Measurements from ENCODE around the gene ELOVL1. TPM values are rescaled to one million over a fixed set of nuclear protein-coding genes. Genes with fewer than 3 reads are reported as not detected.

ELOVL1 gene
- total RNA-seq, 1 experiment from 2014 or later, result 91.3 TPM

- no peaks in the 10 kb centered on the region for H3K36me3 ChIP-seq (ENCODE audit: control insufficient read depth in 1 of 2, insufficient read depth in 2 of 2, low read length in 2 of 2)
- H3K9ac ChIP-seq (ENCODE audit: low read length), result no peak overlapping the region
- no peaks in the 10 kb centered on the region for H4K20me1 ChIP-seq (ENCODE audit: insufficient read depth)
- no peaks in the 10 kb centered on the region for H3K27me3 ChIP-seq (ENCODE audit: insufficient read depth, low read length)
- TF ChIP-seq ZFX (IDR thresholded peaks at IDR 0.05) (no peak), YY1 (IDR thresholded peaks at IDR 0.05; ENCODE audit: extremely low read depth, insufficient replicate concordance, low read depth, low read length) (no peak), SRF (IDR thresholded peaks at IDR 0.05; ENCODE audit: low read depth) (no peak), ZBTB33 (IDR thresholded peaks at IDR 0.05; ENCODE audit: extremely low read depth, insufficient replicate concordance, low read length) (no peak), SIN3A (IDR thresholded peaks at IDR 0.05; ENCODE audit: low read depth) (no peak), ELF1 (IDR thresholded peaks at IDR 0.05; ENCODE audit: borderline replicate concordance, low read depth) (no peak), CBX3 (IDR thresholded peaks at IDR 0.05; ENCODE audit: low read depth) (no peak), SP1 (IDR thresholded peaks at IDR 0.05; ENCODE audit: low read depth) (no peak), EZH2 (IDR thresholded peaks at IDR 0.05) (no peak), RAD21 (IDR thresholded peaks at IDR 0.05; ENCODE audit: low read depth) (no peak), CEBPB (IDR thresholded peaks at IDR 0.05; ENCODE audit: low read depth) (no peak)
- ATAC-seq (no peak), DNase-seq (ENCODE audit: low read depth, low spot score) (no peak)
- no peak overlapping the region for H3K4me2 ChIP-seq (ENCODE audit: low read length)
- no peaks in the 10 kb centered on the region for H3K9me3 ChIP-seq (ENCODE audit: control insufficient read depth in 1 of 2, insufficient read depth in 1 of 2, low read depth in 1 of 2, low read length in 2 of 2)
- H3K27ac ChIP-seq (ENCODE audit: low read depth, low read length), result no peak overlapping the region
- no peaks in the 10 kb centered on the region for H3K9me2 ChIP-seq (ENCODE audit: insufficient read depth)
- POLR2A ChIA-PET, result no interaction called here
- intact Hi-C loops (cut with micrococcal nuclease), result no loop called here
- H3K4me3 ChIP-seq (replicated peaks in 1 of 2; ENCODE audit: low read depth in 1 of 2, low read length in 2 of 2), result no peak overlapping the region
- H2AFZ ChIP-seq (ENCODE audit: low read depth, low read length, poor library complexity, severe bottlenecking), result no peak overlapping the region
- BruUV-seq (replicated peaks), result no TSS peak
- peaks cover 19 to 25% of the 10 kb centered on the region in 2 experiments for H3K4me1 ChIP-seq (ENCODE audit: control insufficient read depth in 1 of 2, insufficient read depth in 2 of 2, low read length in 2 of 2)
- CTCF ChIA-PET, result no interaction called here
- no peaks in the 10 kb centered on the region for H3K79me2 ChIP-seq (ENCODE audit: insufficient read depth, low read length)
- RAD21 ChIA-PET (ENCODE audit: low non-redundant PET in 1 of 2, low total read pairs in 2 of 2, uncharacterized antibody in 2 of 2, unreplicated experiment in 2 of 2), result no interaction called here
Observed at GRCh38 chr1:43340559-43340958, 27.3 kb downstream of the ELOVL1 start.
